ENCODE data around the gene FN3K. TPM values are rescaled to one million over a fixed set of nuclear protein-coding genes. Genes with fewer than 3 reads are reported as not detected.

The FN3K gene
- total RNA-seq, 1 donor from 2014 or later, result 5.8 TPM

DNA sequence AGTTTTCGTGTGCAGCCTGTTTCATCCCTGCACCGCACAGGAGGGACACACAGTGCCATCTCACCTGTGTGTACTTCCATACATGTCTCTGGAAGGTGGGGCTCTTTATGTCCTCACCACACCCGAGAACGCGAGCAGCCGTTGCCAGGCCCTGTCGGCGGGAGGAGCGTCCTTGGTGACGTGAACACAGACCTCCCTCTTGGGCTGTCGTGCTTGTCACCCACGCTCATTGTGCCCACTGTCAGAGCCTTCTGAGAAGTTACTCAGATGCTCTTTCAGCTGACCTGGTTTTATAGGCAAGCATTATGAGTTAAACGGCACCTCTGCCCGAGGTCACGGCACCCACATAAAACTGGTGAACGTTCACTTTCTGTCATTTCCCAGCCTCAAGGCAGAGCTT is 64.2 kb downstream of the FN3K start:
- Histone ChIP-seq H3K27me3 (ENCODE audit: control insufficient read depth, insufficient read depth, low read length) (no peaks in the 10 kb centered on the region), H3K4me3 (ENCODE audit: low read depth, low read length) (no peak overlapping the region), H3K36me3 (ENCODE audit: control insufficient read depth, insufficient read depth, low read length) (no peaks in the 10 kb centered on the region)
- TF ChIP-seq, protein P1, sequence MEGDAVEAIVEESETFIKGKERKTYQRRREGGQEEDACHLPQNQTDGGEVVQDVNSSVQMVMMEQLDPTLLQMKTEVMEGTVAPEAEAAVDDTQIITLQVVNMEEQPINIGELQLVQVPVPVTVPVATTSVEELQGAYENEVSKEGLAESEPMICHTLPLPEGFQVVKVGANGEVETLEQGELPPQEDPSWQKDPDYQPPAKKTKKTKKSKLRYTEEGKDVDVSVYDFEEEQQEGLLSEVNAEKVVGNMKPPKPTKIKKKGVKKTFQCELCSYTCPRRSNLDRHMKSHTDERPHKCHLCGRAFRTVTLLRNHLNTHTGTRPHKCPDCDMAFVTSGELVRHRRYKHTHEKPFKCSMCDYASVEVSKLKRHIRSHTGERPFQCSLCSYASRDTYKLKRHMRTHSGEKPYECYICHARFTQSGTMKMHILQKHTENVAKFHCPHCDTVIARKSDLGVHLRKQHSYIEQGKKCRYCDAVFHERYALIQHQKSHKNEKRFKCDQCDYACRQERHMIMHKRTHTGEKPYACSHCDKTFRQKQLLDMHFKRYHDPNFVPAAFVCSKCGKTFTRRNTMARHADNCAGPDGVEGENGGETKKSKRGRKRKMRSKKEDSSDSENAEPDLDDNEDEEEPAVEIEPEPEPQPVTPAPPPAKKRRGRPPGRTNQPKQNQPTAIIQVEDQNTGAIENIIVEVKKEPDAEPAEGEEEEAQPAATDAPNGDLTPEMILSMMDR (IDR thresholded peaks at IDR 0.05; ENCODE audit: insufficient read depth, low read length, poor library complexity, severe bottlenecking), result no peak
- no peak for DNase-seq (ENCODE audit: low read depth)

Other genes starting within 250 kb of the FN3K start
- 42.5 and 57.7 TPM in 2 replicates for gene FOXK2, start 215.9 kb upstream of the FN3K start, total RNA-seq
- 98.2 and 102 TPM in 2 replicates for gene WDR45B, start 87.2 kb upstream of the FN3K start, total RNA-seq
- gene RAB40B, start 36.9 kb upstream of the FN3K start, total RNA-seq, result 5.3 and 7.3 TPM in 2 replicates
- 22.0 and 25.3 TPM in 2 replicates for gene FN3KRP, start 18.9 kb upstream of the FN3K start, total RNA-seq
- 69.6 and 79.6 TPM in 2 replicates for gene TBCD, start 16.4 kb downstream of the FN3K start, total RNA-seq
- gene ZNF750, start 104.4 kb downstream of the FN3K start, total RNA-seq, result 0.55 and 0.84 TPM in 2 replicates